PFSK-1 (cell line): ENCODE measurements around the gene RINL.

Experiments used
- FOXP2 ChIP-seq: optimal IDR thresholded peaks from 2 replicates; pipeline ENCODE3; 2011; ENCODE audit warnings: borderline replicate concordance, control low read depth, inconsistent platforms; ENCODE audit not compliant: insufficient read depth; ENCODE audit errors: extremely low read length, extremely low read depth
- POLR2AphosphoS5 ChIP-seq: IDR thresholded peaks from 2 replicates; pipeline ENCODE4 v1.6.1; 2012; ENCODE audit warnings: low read depth, mild to moderate bottlenecking, control low read depth, low read length, moderate library complexity
- SIN3A ChIP-seq: IDR thresholded peaks from 2 replicates; pipeline ENCODE4 v1.6.1; 2012; ENCODE audit warnings: mild to moderate bottlenecking, low read length, moderate library complexity, borderline replicate concordance; ENCODE audit not compliant: insufficient read depth
- TAF1 ChIP-seq: IDR thresholded peaks from 2 replicates; pipeline ENCODE4 v1.6.1; 2012; ENCODE audit warnings: low read length, control low read depth, borderline replicate concordance; ENCODE audit not compliant: insufficient read depth
- TF ChIP-seq, protein P1 (sequence below), 2 experiments: IDR thresholded peaks; 2 replicates each; pipeline versions ENCODE4 v1.6.1 to v1.8.0; 2011 to 2012; ENCODE audit warnings: low read depth in 2 of 2, low read length in 2 of 2, control low read depth in 1 of 2, inconsistent platforms in 1 of 2, mild to moderate bottlenecking in 1 of 2, moderate library complexity in 1 of 2; ENCODE audit not compliant: insufficient read depth in 1 of 2

Gene RINL

DNA sequence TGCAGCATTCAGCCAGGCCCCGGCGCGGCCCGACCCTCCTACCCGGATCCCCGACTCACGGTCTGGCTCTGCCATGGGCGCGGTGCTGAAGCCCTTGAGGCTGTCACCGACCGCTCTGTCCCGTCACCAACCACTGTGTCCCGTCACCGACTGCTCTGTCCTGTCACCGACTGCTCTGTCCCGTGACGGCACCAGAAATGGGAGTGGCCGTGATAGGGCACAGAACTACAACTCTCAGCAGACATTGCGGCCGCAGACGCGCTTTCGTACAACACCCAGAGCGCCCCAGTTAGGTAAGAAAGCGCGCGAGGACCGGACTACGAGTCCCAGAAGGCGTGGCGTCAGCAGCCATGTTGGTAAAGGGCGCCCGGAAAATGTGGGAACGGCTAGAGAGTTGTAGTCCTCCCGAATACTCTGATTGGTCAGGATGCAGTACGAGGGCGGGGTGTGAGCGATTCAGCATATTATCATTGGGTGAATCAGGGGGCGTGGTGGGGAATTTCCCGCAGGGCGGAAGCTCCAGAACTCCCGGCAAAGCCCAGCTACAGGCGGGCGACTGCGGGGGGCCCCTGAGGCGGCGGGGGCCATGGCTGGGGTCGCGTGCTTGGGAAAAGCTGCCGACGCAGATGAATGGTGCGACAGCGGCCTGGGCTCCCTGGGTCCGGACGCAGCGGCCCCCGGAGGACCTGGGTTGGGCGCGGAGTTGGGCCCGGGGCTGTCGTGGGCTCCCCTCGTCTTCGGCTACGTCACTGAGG is 21.5 kb upstream of the RINL start, which contains the start of the genes NFKBIB and SIRT2:
Gene NFKBIB, plus strand, starts transcription at position 523 of the 755 bp plus-strand sequence. Its CDS starts 64 bp downstream, at position 587.
Gene SIRT2, minus strand, starts transcription at position 172 of the 755 bp plus-strand sequence. Its CDS starts 97 bp downstream, at position 75.
- TF ChIP-seq FOXP2 (peak; percentile 87), TAF1 (peak; percentile 60; the same call in 1 of the 2 replicates), SIN3A (peak; percentile 70; the same call in 1 of the 2 replicates), POLR2AphosphoS5 (peak; percentile 43; the same call in 1 of the 2 replicates)
- TF ChIP-seq, protein P1, sequence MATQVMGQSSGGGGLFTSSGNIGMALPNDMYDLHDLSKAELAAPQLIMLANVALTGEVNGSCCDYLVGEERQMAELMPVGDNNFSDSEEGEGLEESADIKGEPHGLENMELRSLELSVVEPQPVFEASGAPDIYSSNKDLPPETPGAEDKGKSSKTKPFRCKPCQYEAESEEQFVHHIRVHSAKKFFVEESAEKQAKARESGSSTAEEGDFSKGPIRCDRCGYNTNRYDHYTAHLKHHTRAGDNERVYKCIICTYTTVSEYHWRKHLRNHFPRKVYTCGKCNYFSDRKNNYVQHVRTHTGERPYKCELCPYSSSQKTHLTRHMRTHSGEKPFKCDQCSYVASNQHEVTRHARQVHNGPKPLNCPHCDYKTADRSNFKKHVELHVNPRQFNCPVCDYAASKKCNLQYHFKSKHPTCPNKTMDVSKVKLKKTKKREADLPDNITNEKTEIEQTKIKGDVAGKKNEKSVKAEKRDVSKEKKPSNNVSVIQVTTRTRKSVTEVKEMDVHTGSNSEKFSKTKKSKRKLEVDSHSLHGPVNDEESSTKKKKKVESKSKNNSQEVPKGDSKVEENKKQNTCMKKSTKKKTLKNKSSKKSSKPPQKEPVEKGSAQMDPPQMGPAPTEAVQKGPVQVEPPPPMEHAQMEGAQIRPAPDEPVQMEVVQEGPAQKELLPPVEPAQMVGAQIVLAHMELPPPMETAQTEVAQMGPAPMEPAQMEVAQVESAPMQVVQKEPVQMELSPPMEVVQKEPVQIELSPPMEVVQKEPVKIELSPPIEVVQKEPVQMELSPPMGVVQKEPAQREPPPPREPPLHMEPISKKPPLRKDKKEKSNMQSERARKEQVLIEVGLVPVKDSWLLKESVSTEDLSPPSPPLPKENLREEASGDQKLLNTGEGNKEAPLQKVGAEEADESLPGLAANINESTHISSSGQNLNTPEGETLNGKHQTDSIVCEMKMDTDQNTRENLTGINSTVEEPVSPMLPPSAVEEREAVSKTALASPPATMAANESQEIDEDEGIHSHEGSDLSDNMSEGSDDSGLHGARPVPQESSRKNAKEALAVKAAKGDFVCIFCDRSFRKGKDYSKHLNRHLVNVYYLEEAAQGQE (IDR thresholded peaks at IDR 0.05; ENCODE audit: insufficient read depth in 1 of 2, low read depth in 2 of 2, low read length in 2 of 2): no peak

DNA sequence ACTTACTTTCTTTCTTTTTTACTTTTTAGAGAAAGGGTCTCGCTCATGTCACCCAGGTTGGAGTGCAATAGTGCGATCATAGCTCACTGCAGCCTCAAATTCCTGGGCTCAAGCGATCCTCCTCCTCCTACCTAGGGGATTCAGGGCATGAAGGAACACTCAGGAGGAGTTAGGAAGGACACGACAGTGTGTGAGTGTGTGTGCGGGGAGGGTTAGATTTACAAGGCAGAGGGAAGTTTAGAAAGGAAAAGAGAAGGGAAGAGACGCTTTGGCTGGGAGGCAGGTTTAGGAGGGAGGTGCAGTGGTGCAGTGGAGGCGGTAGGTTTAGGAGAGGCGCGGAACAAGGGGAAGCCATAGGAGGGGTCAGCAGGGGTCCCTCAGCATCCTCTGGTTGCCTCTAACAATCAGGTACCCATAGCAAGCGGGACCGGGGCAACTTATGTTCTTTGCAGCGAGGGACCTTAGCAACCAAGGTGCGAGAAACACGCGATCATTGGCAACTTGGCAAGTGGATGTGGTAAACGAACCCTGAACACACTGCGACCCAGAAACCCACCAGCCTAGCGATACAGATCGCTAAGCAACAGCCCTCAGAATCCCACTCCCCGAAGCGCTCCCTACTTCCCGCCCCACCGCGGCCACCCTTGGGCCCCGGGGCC is 20.8 kb upstream of the RINL start:
- no peak for TF ChIP-seq TAF1
- TF ChIP-seq SIN3A: no peak
- no peak for TF ChIP-seq POLR2AphosphoS5
- TF ChIP-seq, protein P1 (IDR thresholded peaks at IDR 0.05; ENCODE audit: insufficient read depth in 1 of 2, low read depth in 2 of 2, low read length in 2 of 2): no peak
- TF ChIP-seq FOXP2: no peak

DNA sequence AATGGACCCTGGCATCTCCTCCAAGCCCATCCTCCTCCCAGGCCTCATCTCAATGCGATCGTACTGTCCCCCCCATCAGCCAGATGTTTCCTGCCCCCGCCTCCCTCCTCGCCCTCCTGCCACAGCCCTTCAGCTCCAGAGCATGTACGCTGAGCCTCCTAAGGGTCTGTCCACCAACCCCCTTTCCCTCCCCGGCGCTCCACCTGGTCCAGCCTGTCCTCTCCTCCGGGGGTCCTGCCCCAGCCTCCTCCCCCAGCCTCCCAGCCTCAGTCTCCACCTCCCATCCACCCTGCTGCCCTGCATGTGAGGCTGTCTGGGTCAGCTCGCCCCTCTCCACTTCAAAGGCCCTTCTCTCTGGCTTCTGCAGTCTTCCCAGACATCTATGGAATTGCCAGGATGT is 16.9 kb upstream of the RINL start:
- TF ChIP-seq TAF1 (no peak), SIN3A (no peak), POLR2AphosphoS5 (no peak), FOXP2 (no peak)
- TF ChIP-seq, protein P1 (IDR thresholded peaks at IDR 0.05; ENCODE audit: insufficient read depth in 1 of 2, low read depth in 2 of 2, low read length in 2 of 2): no peak

DNA sequence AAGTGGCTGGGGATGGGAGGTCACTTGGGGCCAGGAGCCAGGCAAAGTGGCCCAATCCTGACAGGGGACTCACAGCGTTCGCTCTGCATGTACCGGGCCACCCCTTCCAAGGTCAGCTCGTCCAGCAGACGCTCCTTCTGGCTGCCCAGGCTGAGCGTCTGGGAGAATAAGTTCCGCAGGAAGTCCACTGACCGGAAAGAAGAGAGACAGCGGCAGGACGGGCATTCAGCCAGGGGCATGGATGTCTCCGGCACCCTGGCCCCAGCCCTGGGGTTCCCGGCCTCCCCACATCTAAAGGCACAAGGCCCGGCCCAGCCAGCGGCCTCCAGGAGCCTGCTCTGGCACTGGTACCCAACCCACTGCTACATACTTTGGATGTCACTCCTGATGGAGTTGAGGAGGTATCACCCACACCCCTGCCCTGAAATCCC is 15.3 kb upstream of the RINL start:
- TF ChIP-seq POLR2AphosphoS5 (0 out of 2 replicates have a peak, but pooled peaks have one; percentile 30), SIN3A (no peak), FOXP2 (peak; percentile 67), TAF1 (no peak)

DNA sequence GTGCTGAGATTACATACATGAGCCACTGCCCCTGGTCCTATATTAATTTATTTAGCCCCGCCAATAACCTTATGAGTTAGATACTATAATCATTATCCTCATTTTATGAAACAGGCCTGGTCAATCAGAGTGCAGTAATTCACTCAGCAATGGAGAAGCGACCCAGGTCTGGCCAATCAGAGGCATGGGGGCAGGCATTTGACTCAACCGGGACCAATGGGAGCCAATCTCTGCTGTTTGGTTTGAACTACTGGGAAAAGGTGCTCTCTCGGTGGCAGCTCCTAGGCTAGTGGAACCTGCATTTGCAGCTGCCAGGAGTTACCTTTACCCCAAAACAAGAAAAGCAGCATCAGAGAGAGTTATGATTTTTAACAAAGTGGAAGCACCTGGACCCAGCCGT is 14.8 kb upstream of the RINL start:
- TF ChIP-seq TAF1 (no peak), POLR2AphosphoS5 (no peak)
